Erythroblast (primary cell): ENCODE results near the gene NRG2.

Source experiments
- GATA1 ChIP-seq: IDR thresholded peaks from 2 replicates; pipeline ENCODE4 v1.6.1; 2011; ENCODE audit warnings: low read depth, mild to moderate bottlenecking, control low read depth, low read length, moderate library complexity
- POLR2A ChIP-seq: IDR thresholded peaks from 2 replicates; pipeline ENCODE4 v1.6.1; 2011; ENCODE audit warnings: mild to moderate bottlenecking, low read length

- TF ChIP-seq POLR2A (no peak), GATA1 (no peak)
Observed at GRCh38 chr5:140075371-140075770, 32.3 kb upstream of the NRG2 start.
